K562 (cell line): Measurements from ENCODE around the gene MARCHF9. TPM values are rescaled to one million over a fixed set of nuclear protein-coding genes. Genes with fewer than 3 reads are reported as not detected.

Experiments used
- ATAC-seq: fragments of 200-7000 bp; cut with Tn5 transposase; 3 replicates; pipeline ENCODE4 v1.9.1; 2020; ENCODE audit warnings: moderate library complexity
- BruUV-seq: library from RNA; stranded (reverse); fragments of 400-500 nt; replicated peaks from 2 replicates; lab custom pipeline; 2021; lab: Mats Ljungman, UMichigan
- CTCF ChIA-PET: fragments of 300-600 bp; formaldehyde crosslinking; extraction: SDS; loops from one replicate; lab custom pipeline; 2021; ENCODE audit warnings: low intra/inter-chr PET ratio; lab: Yijun Ruan, JAX
- POLR2A ChIA-PET: fragments of 300-600, 350-650 bp; sonication (Branson Sonifier 250); formaldehyde crosslinking; extraction: SDS; loops from one replicate; lab custom pipeline; 2021; ENCODE audit warnings: antibody characterized with exemption, inconsistent platforms; lab: Yijun Ruan, JAX
- DNase-seq, 4 experiments: peaks; one replicate each; pipeline versions ENCODE4 v3.0.0 to v3.0.0-alpha.2; 2011 to 2018; ENCODE audit warnings: low spot score in 3 of 4, mixed read lengths in 3 of 4; ENCODE audit errors: extremely low read depth in 1 of 4
- FAIRE-seq: peaks from 2 replicates; lab custom pipeline; 2011; peaks lifted over from hg19 to GRCh38; lab: Jason Lieb, UNC
- H2AFZ ChIP-seq: 2 replicates; pipeline ENCODE4 v1.6.0; 2011; ENCODE audit warnings: low read depth, low read length, control low read depth, inconsistent platforms
- H3K27ac ChIP-seq: fragments of 200-600 bp; 3 replicates; pipeline ENCODE4 v1.8.0; 2011; ENCODE audit warnings: low read depth, mild to moderate bottlenecking, control low read depth, inconsistent platforms, low read length, moderate library complexity, mixed read lengths; ENCODE audit errors: extremely low read depth
- H3K27me3 ChIP-seq, 2 experiments: fragments of 300-600 bp in 1 of 2; 2 replicates in 1 of 2; 3 replicates in 1 of 2; pipeline versions ENCODE4 v1.6.0 to v1.8.0; 2011; ENCODE audit warnings: inconsistent platforms in 2 of 2, low read length in 2 of 2, mild to moderate bottlenecking in 1 of 2, mixed read lengths in 1 of 2, moderate library complexity in 1 of 2; ENCODE audit not compliant: control insufficient read depth in 2 of 2, insufficient read depth in 2 of 2
- H3K36me3 ChIP-seq: fragments of 300-600 bp; 3 replicates; pipeline ENCODE4 v1.8.0; 2011; ENCODE audit warnings: mild to moderate bottlenecking, low read length, inconsistent platforms; ENCODE audit not compliant: control insufficient read depth, insufficient read depth
- H3K4me1 ChIP-seq, 2 experiments: fragments of 200-600 bp in 1 of 2; replicated peaks in 1 of 2; 2 replicates in 1 of 2; 3 replicates in 1 of 2; pipeline versions ENCODE4 v1.5.1 to v1.8.0; 2011; ENCODE audit warnings: inconsistent platforms in 2 of 2, low read length in 2 of 2, mild to moderate bottlenecking in 1 of 2, mixed read lengths in 1 of 2, moderate library complexity in 1 of 2; ENCODE audit not compliant: control insufficient read depth in 2 of 2, insufficient read depth in 2 of 2
- H3K4me2 ChIP-seq: 2 replicates; pipeline ENCODE4 v1.6.1; 2011; ENCODE audit warnings: low read length, control low read depth, inconsistent platforms, mixed read lengths; ENCODE audit not compliant: insufficient read depth
- H3K4me3 ChIP-seq: fragments of 200-600 bp; sonication (generic), shearing (Covaris generic); 2 replicates; pipeline ENCODE4 v1.5.1; 2016; ENCODE audit warnings: control low read depth, inconsistent platforms
- H3K79me2 ChIP-seq: fragments of 200-600 bp; 3 replicates; pipeline ENCODE4 v1.8.0; 2011; ENCODE audit warnings: low read length, inconsistent platforms; ENCODE audit not compliant: control insufficient read depth, insufficient read depth
- H3K9ac ChIP-seq, 2 experiments: 2 replicates each; pipeline versions ENCODE4 v1.6.0 to v1.6.1; 2011; ENCODE audit warnings: low read depth in 2 of 2, low read length in 2 of 2, control low read depth in 1 of 2, inconsistent platforms in 1 of 2, mild to moderate bottlenecking in 1 of 2, mixed read lengths in 1 of 2; ENCODE audit not compliant: insufficient read depth in 1 of 2
- H3K9me1 ChIP-seq: one replicate; pipeline ENCODE4 v1.6.0; 2011; ENCODE audit warnings: inconsistent platforms, mild to moderate bottlenecking, low read length, moderate library complexity; ENCODE audit not compliant: control insufficient read depth, insufficient read depth
- H3K9me3 ChIP-seq: replicated peaks from 2 replicates; pipeline ENCODE4 v1.5.1; 2011; ENCODE audit warnings: low read depth, low read length, inconsistent platforms; ENCODE audit not compliant: control insufficient read depth, insufficient read depth
- H4K20me1 ChIP-seq: replicated peaks from 2 replicates; pipeline ENCODE4 v1.6.1; 2011; ENCODE audit warnings: low read length, inconsistent platforms, mixed read lengths; ENCODE audit not compliant: control insufficient read depth, insufficient read depth
- ADNP ChIP-seq: fragments of 200-800 bp; sonication (Bioruptor generic); IDR thresholded peaks from 2 replicates; pipeline ENCODE4 v1.6.1; 2016; ENCODE audit warnings: missing genetic modification characterization, missing compliant biosample characterization
- ATF6 ChIP-seq: sonication (generic); formaldehyde crosslinking; IDR thresholded peaks from 2 replicates; pipeline ENCODE4 v1.4.0; 2020; ENCODE audit warnings: mild to moderate bottlenecking, missing genetic modification reagents
- GATA2 ChIP-seq: sonication (generic); formaldehyde crosslinking; IDR thresholded peaks from 2 replicates; pipeline ENCODE4 v1.4.0; 2020; ENCODE audit warnings: mild to moderate bottlenecking, missing genetic modification reagents
- RUNX1 ChIP-seq: sonication (generic); IDR thresholded peaks from 2 replicates; pipeline ENCODE4 v1.6.1; 2016; ENCODE audit warnings: antibody characterized with exemption, low read depth
- SMAD3 ChIP-seq: fragments of 450-650 bp; formaldehyde crosslinking; conservative IDR thresholded peaks from 2 replicates; pipeline ENCODE4 v1.4.0; 2020; ENCODE audit warnings: mild to moderate bottlenecking
- SNIP1 ChIP-seq: fragments of 450-650 bp; IDR thresholded peaks from 2 replicates; pipeline ENCODE4 v1.7.1; 2017; ENCODE audit warnings: low read depth, mild to moderate bottlenecking
- TRIM24 ChIP-seq, 2 experiments: fragments of 450-650 bp; IDR thresholded peaks; 2 replicates each; pipeline ENCODE4 v1.6.1; 2016
- TSC22D4 ChIP-seq: fragments of 450-650 bp; IDR thresholded peaks from 2 replicates; pipeline ENCODE4 v1.6.1; 2016; ENCODE audit warnings: missing genetic modification characterization, missing biosample characterization, control low read depth
- ZNF133 ChIP-seq: fragments of 250-450 bp; sonication (Bioruptor Pico); IDR thresholded peaks from 2 replicates; pipeline ENCODE4 v1.4.0; 2020; ENCODE audit warnings: mild to moderate bottlenecking
- ZNF311 ChIP-seq: fragments of 250-450 bp; sonication (Bioruptor Pico); IDR thresholded peaks from 2 replicates; pipeline ENCODE4 v1.4.0; 2020; ENCODE audit warnings: mild to moderate bottlenecking, moderate library complexity
- WGBS: fragments of 100-300 bp; shearing (Covaris generic); methylation state at CpG from one replicate; pipeline ENCODE4 v1.1.6; 2016; ENCODE audit warnings: low coverage, mixed read lengths; ENCODE audit not compliant: insufficient coverage; ENCODE audit errors: missing lambda C conversion rate; 5-methylcytosine and 5-hydroxymethylcytosine counted together
- in situ Hi-C: fragments of 300-500 bp; cut with MboI; formaldehyde crosslinking; loops from 4 replicates; pipeline ENCODE4 v1.15.0; 2018; ENCODE audit warnings: inconsistent platforms, mixed read lengths
- intact Hi-C: fragments of 100-400 bp; cut with micrococcal nuclease; formaldehyde crosslinking; loops from 2 replicates; pipeline ENCODE4 v1.14.2; 2022
- polyA plus RNA-seq, 8 experiments: library from polyadenylated mRNA; depleted of rRNA in 4 of 8; stranded (reverse) in 5 of 8; unstranded in 3 of 8; fragments of >200 nt; fragmentation: Nextera tagmentation in 2 of 8; fragmentation: Illumina TruSeq in 1 of 8; extraction: Ambion mirVana in 2 of 8; extraction: Trizol in 1 of 8; gene quantifications; 2 replicates each; pipeline versions ENCODE4 v1.2.1 to v1.2.3, GENCODE V29; 2011 to 2014; ENCODE audit warnings: inconsistent platforms in 1 of 8, missing spikeins in 1 of 8
- total RNA-seq, 7 experiments: library from RNA; depleted of rRNA in 6 of 7; stranded (reverse); fragments of >200 nt in 6 of 7; fragmentation: Illumina TruSeq in 2 of 7; extraction: Trizol in 2 of 7; gene quantifications; 2 replicates each; pipeline versions ENCODE4 v1.2.1 to v1.2.3, GENCODE V29; 2011 to 2021; ENCODE audit warnings: low replicate concordance in 1 of 7
- TF ChIP-seq, protein P1 (sequence below): fragments of 250-450 bp; sonication (Bioruptor Pico); IDR thresholded peaks from 2 replicates; pipeline ENCODE4 v1.4.0; 2020

The MARCHF9 gene
- total and polyA plus RNA-seq, 9 of the 15 experiments (the other 6 are each of a cell fraction or from before 2014, with no cell fraction given) = 0.80 to 12.4 (median 6.2) TPM

GRCh38 chr12:57808351-57808750 is 53.4 kb downstream of the MARCHF9 start:
- WGBS = 58% methylated on average over 5 of the region's 5 CpGs
- intact Hi-C loops = no loop called here
- Histone ChIP-seq H3K27me3 (no peaks in the 10 kb centered on the region), H3K9me3 (no peaks in the 10 kb centered on the region), H4K20me1 (no peaks in the 10 kb centered on the region), H3K27ac (no peak overlapping the region), H2AFZ (no peak overlapping the region), H3K79me2 (no peaks in the 10 kb centered on the region), H3K4me3 (no peak overlapping the region), H3K9ac (no peak overlapping the region), H3K4me2 (no peak overlapping the region), H3K9me1 (peaks cover 3% of the 10 kb centered on the region), H3K36me3 (peaks cover 8% of the 10 kb centered on the region; the same call in 2 of the 3 replicates), H3K4me1 (peaks cover 5 to 10% of the 10 kb centered on the region in 2 experiments; a peak in 3 of 5 replicates)
- no TSS peak for BruUV-seq
- no peak for FAIRE-seq
- ATAC-seq = no peak
- CTCF ChIA-PET = no interaction called here
- TF ChIP-seq GATA2 (CRISPR knock-in tag) (no peak), ZNF311 (CRISPR knock-in tag) (no peak), ADNP (no peak), ATF6 (CRISPR knock-in tag) (no peak), SMAD3 (CRISPR knock-in tag) (no peak), TSC22D4 (no peak), ZNF133 (CRISPR knock-in tag) (no peak), SNIP1 (no peak), TRIM24 (IDR thresholded peaks at IDR 0.05) (no peak), RUNX1 (no peak)
- TF ChIP-seq, protein P1, sequence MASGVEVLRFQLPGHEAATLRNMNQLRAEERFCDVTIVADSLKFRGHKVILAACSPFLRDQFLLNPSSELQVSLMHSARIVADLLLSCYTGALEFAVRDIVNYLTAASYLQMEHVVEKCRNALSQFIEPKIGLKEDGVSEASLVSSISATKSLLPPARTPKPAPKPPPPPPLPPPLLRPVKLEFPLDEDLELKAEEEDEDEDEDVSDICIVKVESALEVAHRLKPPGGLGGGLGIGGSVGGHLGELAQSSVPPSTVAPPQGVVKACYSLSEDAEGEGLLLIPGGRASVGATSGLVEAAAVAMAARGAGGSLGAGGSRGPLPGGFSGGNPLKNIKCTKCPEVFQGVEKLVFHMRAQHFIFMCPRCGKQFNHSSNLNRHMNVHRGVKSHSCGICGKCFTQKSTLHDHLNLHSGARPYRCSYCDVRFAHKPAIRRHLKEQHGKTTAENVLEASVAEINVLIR (CRISPR knock-in tag) = no peak
- DNase-seq = no peak
- POLR2A ChIA-PET = interaction anchor here (0.6 to 3.3 kb wide), 5 partner anchors 9 to 216 kb away, joined by 3 to 21 read pairs (median 3); partner anchors contain the start of gene AVIL
- in situ Hi-C loops = no loop called here
